Suppressor macrophage treated with lipopolysaccharide for 1 hour (primary cell): ENCODE results near the gene FBXL2.
"Not testable (repeated sequence)": the region's sequence is repeated elsewhere in the genome, so short reads cannot be mapped to it uniquely, and the experiment has no call there.

Experiments used
- DNase-seq, 3 donors: peaks; one replicate each; pipeline ENCODE4 v3.0.0-alpha.2; 2020 to 2022

Gene FBXL2

DNA sequence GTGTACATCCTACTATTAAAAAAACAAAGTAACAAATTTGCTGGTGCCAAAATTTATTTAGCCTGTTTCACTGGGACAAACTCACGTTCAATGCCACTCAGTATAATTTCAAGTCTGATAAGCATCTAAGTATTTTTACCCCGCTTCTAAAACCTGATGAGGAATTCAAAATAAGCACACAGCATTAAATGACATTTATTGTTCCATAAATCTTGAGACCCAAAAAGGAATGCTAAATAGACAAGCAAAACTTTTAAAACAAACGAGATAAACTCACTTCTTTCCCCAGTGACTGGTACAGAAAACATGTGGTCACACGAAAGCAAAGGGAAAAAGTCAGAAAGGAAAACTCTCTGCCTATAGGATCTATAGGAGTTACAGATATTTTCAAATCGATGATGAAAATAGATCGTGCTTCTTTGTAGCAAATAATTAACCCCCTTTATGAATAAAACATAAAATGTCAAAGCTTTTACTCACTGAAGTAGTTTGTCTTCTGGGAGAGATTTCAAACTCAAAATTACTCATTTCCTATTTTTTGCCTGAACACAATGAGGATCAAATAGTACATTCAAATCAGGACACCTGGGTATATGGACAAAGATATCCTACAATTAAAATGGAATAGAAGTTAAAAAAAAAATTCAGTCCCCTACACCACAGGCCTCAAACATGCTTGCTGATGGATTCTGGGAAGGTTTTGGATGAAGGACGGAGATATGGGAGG, 111.3 kb downstream of the FBXL2 start:
- DNase-seq: no peak

DNA sequence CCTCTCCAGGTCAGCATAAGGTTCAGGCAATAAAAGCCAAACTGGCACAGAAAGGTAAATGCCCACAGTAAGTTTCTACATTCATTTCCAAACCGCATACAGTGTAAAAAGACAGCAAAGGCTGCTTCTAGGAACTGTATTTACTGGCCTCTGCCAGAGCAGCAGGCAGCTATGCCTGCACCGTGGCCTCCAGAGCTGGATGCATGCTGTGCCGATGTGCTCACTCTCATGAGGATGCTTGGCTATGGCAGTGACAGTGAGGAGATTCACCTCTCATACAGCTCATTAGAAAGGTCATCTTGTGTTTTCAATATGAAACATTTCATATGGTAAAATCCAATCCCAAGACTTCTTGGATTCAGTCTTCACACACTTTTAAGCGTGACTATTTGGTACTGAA, 112.7 kb downstream of the FBXL2 start:
- no peak for DNase-seq

DNA sequence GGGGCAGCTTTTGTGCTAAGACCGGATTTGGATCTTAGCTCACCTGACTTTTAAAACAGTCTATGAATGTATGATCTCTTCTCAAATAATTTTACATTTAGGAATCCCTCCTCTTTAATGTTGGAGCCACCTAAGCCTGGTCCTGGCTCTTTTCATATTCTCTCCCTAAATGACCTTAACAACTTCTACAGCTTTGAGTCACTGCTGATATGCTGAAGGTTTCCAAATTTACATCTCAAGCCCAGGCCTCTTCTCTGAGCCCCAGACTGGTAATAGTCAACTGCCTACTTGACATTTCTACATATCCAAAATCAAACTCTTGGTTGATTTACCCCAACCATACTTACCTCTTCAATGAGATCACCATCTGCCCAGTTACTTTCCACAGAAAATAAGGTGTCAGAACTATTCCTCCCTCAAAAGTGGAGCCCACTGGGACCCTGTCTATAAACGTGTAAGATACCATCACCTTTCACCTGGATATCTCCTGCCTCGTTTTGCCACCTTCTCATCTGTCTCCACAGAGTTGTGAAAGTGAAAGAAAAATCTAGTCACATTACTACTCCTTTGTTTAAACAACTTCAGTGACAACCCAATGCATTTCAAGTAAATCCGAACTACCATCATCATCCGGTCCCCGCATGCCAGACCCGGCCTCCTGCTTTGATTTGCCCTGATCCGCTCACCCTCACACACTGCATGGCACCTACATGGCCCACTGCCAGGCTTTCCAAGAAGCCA, 114.2 kb downstream of the FBXL2 start:
- no peak for DNase-seq

DNA sequence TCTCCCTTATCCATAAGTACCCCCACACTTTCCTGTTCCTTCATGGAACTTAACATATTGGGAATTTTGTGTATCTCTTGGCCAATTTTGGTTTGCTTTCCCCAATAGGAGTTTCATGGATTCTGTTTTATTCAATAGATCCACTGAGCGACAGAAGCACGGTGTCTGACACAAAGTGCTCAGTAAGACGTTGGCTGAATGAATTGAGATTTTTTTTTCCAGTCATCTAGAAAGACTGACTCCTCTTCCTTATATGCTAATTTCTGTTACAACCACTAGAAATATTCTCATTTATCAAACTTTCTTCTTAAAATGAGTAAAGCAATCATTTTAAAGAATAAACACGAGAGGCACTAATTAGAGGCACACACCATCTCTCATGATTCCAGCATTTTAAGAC, 114.9 kb downstream of the FBXL2 start:
- no peak for DNase-seq

DNA sequence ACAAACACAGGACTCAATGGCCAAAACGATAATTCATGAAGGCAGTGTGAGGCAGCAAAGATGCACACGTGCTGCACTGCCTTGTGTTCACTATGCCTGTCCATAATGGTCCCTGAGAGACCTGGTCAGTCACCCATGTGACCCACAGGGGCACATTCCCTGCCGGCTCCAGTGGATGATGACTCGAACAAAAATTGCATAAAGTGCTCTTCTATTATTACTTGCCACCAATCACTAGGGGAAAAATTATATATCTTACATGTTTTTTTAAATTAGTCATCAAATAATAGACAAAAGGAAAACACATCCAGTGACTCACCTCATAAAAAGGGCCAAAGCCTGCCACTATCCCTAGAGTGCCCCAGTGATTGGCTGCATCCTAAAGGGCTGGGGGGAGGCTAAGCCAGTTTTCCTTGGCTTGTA, 115.5 kb downstream of the FBXL2 start:
- peak; percentile 8 to 50 (median 23) for DNase-seq

DNA sequence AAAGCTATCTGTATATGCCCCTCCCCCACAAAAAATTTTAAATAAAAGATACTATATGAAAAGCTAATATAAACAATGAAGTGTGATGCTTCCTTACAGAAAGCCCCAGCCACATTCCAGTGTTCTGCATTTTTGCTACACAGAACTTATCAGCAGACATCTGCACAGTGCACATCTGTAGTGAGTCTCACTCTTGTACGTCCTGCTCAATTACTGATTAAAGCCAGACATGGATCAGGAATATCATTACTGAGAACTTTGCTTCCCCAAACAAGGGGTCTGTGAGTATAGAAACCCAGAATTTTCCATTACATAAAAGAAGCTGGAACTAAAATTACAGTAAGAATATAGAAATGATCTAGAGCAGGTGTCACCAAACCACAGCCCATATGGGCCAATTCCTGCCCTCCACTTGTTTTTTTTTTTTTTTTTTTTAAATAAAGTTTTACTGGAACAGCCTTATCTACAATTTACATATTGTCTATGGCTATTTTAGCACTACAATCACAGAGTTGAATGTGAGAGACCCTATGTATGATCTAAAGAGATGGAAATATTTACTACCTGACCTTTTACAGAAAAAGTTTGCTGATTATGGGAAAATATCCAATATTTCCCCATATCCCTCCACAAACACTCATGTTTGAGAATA, 117.3 kb downstream of the FBXL2 start:
- DNase-seq: no peak

DNA sequence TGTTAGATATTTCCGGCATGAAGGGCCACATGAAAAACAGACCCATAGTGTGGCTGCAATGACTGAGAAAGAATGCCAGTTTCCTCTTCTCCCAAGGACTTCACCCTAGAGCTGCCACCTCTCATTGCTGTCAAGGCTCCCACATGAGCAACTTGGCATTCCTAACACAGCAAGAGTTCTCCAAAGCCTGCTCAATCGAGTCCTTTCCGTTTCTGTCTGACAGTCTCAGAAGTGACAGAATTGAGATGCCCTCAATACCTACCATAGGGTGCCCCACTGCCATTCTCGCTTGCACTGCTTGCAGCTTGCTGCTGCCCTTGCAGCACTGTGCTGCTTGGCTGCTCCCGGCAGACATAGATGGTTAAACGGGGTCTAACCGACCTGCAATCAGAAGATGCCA, 118.7 kb downstream of the FBXL2 start:
- DNase-seq: no peak

DNA sequence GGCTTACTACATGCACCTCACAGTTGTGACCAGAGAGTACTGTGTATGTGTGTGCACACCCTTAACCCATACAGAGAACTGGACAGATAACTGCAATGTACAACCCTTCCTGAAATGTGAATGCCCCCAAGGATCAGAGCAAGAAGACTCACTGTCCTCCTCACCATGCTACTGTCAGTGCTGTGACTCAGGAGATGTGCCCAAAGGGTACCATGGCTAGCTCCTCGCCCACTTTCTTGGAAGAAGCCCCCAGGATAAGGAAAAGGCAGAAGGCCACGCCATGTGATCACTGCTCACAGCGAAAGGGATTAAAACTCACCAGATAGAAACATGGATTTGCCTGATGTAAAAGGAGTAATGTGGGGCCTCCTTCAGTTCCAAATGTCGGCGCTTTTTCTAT, 121.2 kb downstream of the FBXL2 start:
- DNase-seq: no peak

DNA sequence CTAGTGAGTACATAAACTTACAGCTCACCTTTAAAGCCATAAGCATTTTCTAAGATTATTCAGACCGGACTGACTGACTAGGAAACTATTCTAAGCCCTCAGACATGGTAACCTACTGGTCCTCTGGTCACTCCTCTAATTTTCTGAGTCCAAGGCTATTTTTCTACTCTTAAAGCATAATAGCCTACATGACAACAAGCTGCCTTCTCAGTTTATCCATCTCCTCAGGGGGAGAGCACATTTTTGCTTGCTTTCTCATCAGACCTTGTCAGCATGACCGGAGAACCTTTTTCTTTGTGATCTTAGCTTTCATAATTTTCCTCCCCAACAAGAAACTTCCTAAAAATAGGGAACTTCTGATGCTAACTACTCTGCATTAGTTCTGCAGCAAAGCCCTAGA, 124.5 kb downstream of the FBXL2 start:
- DNase-seq: no peak

DNA sequence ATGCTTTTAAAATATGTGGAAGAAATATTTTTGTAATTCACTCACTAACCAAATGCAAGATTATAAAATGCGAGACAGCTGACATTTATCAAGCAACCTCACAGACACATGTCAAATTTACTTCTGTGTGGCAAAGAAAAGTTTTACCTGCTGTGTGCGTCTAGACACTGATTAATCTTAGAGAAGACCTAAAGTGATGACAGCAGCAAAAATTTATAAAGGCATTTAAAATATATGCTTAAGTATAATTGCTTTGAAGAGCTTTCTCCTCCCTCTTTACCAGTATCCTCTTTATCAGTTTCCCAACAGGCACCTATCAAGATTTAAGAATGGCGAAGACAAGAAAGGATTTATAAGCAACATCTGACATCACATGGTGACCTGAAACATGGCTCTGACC, 125.7 kb downstream of the FBXL2 start:
- no peak for DNase-seq

DNA sequence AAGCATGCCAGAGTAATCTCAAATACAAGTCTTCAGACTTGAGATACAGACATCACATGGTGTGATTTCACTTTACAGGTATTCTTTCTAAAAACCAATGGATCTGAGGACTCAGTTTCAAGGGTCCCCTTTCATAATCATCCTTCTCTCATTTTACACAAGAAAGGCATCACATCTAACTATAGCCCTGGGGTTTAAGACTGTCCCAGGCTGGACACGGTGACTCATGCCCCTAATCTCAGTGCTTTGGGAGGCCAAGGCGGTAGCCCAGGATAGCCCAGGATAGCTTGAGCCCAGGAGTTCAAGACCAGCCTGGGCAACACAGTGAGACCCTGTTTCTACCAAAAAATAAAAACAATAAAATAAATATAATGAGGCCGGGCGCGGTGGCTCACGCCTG, 126.5 kb downstream of the FBXL2 start:
- no peak for DNase-seq

DNA sequence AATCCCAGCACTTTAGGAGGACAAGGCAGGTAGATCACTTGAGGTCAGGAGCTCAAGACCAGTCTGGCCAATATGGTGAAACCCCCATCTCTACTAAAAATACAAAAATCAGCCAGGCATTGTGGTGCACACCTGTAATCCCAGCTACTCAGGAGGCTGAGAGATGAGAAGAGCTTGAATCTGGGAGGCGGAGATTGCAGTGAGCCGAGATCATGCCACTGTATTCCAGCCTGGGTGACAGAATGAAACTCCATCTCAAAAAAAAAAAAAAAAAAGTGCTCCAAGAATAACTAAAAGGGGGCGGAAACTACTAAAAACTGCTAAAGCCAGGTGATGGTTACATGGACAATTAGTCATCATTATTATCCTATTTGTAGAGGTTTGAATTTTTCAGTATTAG, 133.6 kb downstream of the FBXL2 start:
- not testable (repeated sequence) for DNase-seq

DNA sequence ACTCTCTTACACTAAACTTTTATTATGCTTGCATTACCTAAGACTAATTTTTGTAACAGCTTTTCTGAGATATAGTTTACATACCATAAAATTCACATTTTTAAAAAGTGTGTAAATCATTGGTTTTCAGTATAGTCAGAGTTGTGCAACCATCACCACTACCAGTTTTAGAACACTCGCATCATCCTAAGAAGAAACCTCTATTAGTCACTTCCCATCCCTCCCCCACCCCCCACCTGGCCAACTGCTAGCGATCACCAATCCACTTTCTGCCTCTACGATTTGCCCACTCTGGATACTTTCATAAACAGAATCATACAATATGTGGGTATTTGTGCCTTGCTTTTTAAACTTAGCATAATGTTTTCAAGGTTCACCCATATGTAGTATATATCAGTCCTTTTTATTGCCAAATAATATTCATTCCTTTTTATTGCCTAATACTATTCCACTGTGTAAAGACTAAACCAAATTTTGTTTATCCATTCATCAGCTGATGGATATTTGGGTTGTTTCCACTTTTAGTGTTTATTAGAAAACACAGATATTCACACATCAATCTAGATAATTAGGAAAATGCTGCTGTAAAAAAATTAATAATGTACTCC, 139.9 kb downstream of the FBXL2 start:
- peak in 2 of 3 donors; percentile 24 to 40 for DNase-seq

DNA sequence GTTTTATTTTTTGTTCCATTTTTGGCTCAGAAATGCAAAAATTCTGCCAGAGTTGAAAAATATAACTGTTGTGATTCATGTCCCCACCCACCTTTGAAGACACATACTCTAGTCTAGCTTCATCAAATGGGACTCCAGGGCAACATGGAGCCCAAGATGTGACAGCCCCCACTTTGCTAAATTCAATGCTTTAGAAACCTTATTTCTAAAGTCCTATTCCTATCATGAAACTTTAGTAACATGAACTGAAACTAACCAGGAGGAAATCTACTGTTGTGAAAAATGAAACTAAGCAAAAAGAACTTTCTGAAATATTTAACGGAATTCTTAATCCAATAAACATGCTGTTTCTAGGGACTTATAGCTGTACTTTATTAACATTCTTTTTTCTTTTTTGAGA, 142.7 kb downstream of the FBXL2 start:
- peak; percentile 19 to 62 (median 48) for DNase-seq

DNA sequence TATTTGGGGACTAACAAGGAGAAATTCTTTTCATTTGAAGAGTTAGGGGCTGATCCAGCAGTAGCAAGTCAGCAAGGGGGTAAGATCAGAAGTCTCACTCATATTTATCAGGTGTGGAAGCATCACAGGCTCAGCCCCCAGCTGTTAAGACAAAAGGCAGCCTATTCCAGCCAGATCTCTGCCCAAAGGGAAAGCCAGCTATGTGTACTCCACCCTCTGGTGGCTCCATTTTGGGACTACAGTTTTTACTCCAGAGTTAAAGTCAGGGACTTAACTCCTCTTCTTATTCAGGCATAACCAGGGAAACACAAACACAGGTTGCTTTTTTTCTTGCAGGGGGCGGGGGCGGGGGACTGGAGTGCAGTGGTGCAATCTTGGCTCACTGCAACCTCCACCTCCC, 143.7 kb downstream of the FBXL2 start:
- DNase-seq: peak in 1 of 3 donors; percentile 30

DNA sequence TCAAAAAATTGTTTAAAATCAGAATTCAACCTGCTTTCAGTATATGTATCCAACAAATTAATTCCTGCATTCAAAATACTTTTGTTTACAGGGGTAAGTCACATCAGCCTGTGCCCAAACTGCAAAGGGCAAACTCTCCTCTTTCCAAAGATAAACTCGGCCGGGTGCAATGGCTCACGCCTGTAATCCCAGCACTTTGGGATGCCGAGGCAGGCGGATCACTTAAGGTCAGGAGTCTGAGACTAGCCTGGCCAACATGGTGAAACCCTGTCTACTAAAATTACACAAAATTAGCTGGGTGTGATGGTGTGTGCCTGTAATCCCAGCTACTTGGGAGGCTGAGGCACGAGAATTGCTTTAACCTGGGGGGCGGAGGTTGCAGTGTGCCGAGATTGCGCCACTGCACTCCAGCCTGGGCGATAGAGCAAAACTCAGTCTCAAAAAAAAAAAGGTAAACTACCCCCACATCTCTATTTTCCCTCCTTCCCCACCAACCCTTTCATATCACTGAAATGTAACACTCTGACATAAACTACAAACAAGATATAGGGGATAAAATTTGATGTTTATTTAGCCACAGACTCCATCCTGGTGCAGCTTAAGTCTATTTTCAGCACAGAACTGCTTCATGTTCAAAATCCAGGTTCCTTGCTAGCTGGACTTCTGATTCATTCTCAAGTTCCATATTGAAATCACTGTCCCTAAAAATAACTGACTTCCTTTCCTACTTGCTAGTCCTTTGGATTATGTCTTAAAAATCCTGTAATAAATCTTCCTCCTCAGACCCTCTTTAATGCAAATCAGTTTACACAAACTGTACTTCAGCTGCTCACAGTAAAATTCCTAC, 147.6 kb downstream of the FBXL2 start:
- DNase-seq: peak; percentile 22 to 42 (median 33)

DNA sequence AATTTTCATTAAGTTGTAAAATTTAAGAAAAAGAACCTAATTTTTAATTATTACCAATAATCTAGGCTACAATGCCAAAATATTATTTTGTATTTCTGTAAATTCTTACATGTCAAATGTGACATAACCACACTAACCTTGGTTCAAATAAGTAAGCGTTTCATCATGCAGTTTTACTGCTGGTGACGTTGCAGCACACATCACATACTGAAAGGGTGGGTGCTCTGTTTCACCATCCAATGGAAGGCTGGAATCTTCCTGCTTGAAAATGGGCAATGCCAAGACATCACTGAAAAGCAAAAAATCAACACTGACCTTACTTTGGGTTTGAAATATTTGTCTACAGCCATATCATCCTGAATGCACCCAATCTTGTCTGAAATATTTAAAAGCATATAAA, 148.2 kb downstream of the FBXL2 start:
- DNase-seq: peak; percentile 24 to 60 (median 50)

DNA sequence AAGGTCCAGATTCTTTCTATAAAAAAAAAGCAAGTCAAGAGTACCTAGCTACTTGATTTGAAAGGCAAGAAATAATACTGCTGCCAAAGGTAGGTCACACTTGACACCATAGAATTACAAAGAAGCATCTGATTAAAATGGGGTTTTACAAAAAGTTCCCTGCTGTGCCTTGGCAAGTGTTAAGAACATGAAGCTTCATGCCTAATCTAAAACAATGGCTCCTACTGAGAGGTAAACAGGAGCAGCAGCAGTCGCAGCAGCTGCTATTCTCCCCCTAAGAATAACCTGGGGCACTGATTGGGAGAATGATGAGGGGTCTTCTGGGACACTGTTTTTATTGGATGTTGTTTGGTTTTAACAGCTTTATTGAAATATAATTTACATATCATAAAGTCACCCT, 148.8 kb downstream of the FBXL2 start:
- no peak for DNase-seq

DNA sequence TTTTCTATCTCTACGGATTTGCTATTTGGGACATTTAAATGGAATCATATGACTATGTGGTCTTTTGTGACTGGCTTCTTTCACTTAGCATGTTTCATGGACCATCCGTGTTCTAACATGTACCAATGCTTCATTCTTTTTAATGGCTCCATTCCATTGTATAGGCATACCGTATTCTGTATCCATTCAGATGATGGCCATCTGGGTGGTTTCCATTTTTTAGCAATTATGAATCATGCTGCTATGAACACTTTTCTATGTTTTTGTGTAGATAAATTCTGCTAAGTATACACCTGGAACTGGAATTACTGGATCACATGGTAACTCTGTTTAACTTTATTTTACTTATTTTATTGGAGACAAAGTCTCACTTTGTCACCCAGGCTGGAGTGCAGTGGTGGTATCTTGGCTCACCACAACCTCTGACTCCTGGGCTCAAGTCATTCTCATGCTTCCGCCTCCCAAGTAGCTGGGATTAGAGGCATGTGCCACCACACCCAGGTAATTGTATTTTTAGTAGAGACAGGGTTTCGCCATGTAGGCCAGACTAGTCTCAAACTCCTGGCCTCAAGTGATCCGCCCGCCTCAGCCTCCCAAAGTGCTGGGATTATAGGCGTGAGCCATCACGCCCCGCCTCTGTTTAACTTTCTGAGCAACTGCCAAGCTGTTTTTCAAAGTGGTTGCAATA, 149.5 kb downstream of the FBXL2 start:
- DNase-seq: peak in 1 of 3 donors; percentile 53

DNA sequence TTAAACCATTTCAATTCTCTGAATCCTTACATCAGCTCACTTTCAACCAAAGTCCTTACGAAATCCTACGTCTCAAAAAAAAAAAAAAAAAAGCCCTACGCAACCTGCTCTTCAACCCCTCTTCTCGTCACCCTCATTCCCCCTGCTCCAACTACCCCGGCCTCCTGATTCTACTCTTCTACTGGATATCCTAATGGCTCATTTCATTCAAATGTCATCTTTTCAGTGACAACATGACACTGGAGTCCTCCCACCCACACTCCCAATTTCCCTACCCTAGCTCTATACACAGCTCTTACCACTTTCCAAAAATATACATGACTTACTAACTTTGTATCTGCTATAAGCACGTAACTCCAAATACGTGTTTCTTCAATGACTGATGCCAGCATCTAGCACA, 151.5 kb downstream of the FBXL2 start:
- DNase-seq: peak; percentile 73 to 83 (median 74)

DNA sequence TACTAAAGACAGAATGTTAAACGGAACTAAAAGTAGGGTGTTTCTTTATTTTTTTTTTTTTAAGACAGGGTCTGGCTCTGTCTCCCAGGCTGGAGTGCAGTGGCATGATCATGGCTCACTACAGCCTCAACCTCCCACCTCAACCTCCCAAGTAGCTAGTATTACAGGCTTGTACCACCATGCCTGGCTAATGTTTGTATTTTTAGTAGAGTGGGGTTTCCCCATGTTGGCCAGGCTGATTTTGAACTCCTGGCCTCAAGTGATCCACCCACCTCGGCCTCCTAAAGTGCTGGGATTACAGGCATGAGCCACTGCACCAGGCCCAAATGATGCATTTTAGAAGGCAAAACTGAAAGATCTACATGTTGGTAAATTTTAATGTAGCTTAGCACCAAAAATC, 152.1 kb downstream of the FBXL2 start:
- DNase-seq: peak in 2 of 3 donors; percentile 37 to 44

DNA sequence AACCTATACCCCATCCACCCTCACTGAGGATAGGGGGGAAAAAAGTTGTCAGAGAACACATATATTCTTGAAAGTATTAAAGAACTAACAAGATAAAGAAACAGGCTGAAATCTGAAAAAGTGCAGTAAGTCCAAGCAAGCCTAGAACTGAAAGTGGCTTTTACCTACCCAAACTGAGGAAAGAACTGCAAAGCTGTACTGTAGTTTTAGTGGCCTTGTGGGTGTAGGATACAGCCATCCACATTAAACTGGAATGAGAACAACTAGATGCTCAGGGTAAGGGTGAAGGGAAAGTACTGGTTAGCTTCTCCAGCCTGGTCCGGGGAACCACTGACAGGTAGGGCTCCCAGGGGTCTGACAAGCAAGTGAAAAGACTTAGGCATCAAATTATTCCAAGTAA, 152.8 kb downstream of the FBXL2 start:
- peak in 1 of 3 donors; percentile 25 for DNase-seq
